ENCODE measurements around the gene DNMBP.

DNMBP gene

DNA sequence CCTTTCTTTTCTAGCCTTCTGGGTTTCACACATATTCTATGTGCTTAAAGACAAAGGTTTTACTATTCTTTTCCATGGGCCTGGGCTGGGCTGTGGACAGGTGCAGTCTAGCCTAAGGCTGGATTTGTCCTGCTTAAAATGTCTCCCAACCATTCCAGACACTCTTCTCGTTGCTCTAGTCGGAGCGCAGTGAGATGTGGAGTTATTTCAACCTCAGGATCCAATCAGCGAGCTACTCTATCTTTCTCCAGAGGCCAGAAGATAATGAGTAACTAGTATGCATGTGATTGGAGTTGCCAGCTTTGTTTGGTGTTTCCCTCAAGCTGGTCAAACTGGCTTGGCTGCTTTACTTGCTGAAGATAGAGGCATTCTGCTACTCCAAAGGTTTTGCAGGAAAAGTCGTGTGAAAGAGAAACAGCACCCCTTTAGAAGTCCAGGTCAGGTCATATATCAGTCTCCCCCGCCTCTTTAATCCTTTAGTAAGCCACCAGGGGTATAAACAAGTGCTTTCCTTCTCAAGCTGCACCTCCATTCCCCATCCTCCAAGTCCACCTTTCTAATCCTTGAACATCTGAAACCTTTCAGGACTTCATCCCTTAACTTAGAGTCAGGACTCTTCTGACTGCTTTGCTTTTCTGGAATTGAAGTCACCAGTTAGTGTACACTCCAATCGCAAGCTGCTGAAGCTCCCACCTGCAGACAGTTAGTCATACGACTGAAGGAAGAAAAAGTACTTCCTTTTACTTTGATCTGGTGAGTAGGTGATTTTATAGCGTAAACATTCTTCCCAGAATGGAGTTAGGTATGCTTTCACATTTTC lies 78.8 kb downstream of the DNMBP start:
- TF ChIP-seq, protein P1, sequence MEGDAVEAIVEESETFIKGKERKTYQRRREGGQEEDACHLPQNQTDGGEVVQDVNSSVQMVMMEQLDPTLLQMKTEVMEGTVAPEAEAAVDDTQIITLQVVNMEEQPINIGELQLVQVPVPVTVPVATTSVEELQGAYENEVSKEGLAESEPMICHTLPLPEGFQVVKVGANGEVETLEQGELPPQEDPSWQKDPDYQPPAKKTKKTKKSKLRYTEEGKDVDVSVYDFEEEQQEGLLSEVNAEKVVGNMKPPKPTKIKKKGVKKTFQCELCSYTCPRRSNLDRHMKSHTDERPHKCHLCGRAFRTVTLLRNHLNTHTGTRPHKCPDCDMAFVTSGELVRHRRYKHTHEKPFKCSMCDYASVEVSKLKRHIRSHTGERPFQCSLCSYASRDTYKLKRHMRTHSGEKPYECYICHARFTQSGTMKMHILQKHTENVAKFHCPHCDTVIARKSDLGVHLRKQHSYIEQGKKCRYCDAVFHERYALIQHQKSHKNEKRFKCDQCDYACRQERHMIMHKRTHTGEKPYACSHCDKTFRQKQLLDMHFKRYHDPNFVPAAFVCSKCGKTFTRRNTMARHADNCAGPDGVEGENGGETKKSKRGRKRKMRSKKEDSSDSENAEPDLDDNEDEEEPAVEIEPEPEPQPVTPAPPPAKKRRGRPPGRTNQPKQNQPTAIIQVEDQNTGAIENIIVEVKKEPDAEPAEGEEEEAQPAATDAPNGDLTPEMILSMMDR (IDR thresholded peaks at IDR 0.05; ENCODE audit: low read depth, low read length, missing control alignments) = no peak
- H3K4me3 ChIP-seq (replicated peaks; ENCODE audit: low read depth, low read length) = no peak overlapping the region
- DNase-seq (ENCODE audit: extremely low read depth, low read depth) = no peak

DNA sequence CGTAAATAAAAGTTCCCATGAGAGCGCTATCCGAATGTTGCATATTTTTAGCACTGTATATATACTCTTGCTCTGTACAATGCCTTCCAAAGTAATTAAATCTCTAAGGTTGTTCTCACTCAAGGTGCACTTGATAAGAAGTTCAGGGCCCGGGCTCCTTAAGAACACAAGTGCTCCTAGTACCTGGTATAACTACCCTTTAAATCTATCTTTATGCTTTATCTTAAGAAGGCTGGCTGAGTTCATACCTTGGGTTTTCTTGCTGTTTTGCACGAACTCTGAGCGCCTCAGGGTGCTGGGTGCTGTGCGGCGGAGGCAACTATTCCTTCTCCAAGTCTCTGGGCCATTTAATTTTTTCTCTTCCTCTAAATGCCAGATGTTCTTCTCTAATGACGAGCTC lies 80.4 kb downstream of the DNMBP start:
- TF ChIP-seq, protein P1 (IDR thresholded peaks at IDR 0.05; ENCODE audit: low read depth, low read length, missing control alignments) = no peak
- H3K4me3 ChIP-seq (replicated peaks; ENCODE audit: low read depth, low read length) = no peak overlapping the region
- no peak for DNase-seq (ENCODE audit: extremely low read depth, low read depth)

DNA sequence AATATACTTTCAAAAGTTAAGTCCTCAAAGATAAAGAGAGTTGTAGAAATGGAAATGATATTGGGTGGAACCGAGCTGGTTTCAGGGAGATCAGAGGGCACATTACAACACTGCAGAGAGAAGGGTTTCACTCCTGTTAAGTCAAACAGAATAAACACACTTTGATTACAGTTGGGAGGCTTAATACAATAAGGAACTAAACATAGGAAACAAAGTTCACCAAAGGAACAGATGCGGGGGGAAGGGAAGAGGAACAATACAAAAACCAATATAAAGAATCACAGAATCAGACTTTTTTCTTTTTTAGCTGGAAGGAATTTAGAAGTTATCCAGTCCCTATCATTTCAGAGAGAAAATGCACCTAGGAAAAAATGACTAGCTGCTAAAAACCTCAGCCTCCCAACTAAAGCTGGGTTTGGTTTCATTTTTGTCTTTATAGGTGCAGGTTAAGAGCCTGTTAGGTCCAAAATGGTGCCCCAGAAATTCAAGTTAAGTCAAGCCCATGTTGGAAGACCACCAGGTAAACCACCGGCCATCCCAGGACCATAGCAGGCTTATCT lies 81.9 kb downstream of the DNMBP start:
- no peak overlapping the region for H3K4me3 ChIP-seq (replicated peaks; ENCODE audit: low read depth, low read length)
- no peak for DNase-seq (ENCODE audit: extremely low read depth, low read depth)
- TF ChIP-seq, protein P1 (IDR thresholded peaks at IDR 0.05; ENCODE audit: low read depth, low read length, missing control alignments) = no peak

DNA sequence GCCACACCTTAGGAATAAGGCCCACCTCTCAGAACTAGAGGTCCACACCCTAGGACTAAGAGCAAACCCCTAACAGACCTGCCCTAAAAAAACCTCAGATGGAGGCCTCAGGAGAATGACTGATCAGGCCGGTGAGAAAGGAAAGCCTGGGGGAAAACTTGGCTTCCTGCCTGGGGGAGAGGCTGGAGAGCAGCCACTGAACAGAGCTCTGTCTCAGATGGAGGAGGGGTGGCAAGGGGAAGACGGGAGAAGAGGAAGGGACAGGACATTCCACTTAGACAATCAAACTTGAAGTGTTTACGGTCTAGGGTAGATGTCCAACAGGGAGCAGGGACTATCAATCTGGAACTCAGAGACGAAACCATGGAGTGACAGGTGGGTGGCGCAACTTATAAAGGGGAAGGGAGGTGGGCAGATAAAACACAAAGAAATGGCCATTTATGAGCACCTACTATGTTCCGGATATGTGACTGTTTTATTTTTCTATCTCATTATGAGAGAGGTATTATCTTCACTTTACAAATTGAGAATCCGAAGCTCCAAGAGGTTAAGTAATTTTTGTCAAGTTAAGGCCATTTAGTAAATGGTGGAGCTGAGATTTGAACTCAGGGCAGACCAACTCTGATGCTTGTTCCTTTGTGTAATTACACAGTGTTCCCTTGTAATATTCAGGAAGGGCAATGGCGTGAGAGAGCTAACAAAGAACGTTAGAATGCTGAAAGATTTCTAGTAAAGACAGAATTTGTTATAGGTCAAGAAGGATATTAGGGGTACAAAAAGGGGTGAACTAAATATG lies 82.6 kb downstream of the DNMBP start:
- DNase-seq (ENCODE audit: extremely low read depth, low read depth) = no peak
- H3K4me3 ChIP-seq (replicated peaks; ENCODE audit: low read depth, low read length) = no peak overlapping the region
- TF ChIP-seq, protein P1 (IDR thresholded peaks at IDR 0.05; ENCODE audit: low read depth, low read length, missing control alignments) = no peak

DNA sequence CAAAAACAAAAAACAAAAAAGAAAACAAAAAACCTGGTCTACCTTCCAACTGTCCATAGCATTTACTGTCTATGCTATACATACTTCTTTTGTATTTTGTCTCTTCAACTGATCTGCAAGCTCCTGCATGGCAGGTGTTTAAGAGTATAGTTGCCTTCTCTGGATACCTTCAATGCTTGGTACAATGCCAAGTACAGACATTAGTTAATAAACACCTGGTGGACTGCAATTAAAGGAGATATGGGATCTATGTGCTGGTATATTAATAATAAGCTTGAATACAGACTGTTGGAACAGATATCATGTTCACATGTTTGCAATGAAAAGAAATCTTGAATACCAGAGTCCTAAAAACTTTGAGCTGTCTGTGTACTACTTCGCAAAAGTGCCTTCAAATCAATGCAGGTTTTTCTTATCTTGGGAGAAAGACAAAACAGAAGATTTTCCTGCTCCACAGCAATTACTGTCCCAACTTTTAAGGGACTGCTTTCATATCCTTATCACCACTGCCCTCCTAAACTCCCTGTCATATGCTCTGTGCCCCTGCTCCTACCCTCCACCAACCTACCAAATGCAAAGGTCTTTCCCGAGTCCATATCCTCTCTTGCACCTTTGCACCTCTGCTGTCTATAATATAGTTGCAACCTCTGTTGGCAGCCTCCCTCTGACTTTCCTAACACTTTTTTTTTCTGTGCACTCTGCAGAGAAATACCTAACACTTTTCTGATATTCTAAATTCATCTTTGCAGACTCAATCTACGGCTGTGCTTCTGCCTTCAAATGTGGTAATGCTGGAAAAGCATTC lies 85.1 kb downstream of the DNMBP start:
- H3K4me3 ChIP-seq (replicated peaks; ENCODE audit: low read depth, low read length) = no peak overlapping the region
- no peak for DNase-seq (ENCODE audit: extremely low read depth, low read depth)
- TF ChIP-seq, protein P1 (IDR thresholded peaks at IDR 0.05; ENCODE audit: low read depth, low read length, missing control alignments) = no peak

DNA sequence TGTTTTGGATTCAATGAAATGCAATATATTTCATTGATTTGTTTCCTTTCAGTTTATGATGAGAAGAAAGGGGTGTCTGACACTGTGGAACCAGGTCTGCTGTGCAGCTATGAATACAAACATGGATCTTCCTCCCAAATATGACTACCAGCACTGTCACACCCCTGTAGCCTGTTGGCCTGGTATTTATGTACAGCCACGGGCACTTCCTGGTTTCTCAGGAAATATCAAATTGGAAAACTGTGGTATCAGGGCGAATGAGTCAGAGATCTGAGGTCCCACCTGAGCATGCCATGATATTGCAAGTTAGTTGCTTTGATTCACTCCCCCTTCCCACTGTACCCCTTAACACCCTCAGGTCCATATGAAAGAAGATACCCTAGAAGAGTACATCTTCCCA lies 87.8 kb downstream of the DNMBP start:
- TF ChIP-seq, protein P1 (IDR thresholded peaks at IDR 0.05; ENCODE audit: low read depth, low read length, missing control alignments) = no peak
- no peak for DNase-seq (ENCODE audit: extremely low read depth, low read depth)
- H3K4me3 ChIP-seq (replicated peaks; ENCODE audit: low read depth, low read length) = no peak overlapping the region
